Coronary artery (tissue), 2 donors: ENCODE measurements around the gene PKNOX2.

Experiments
- DNase-seq: peaks from one replicate; pipeline ENCODE4 v3.0.0-alpha.2; 2017; ENCODE audit warnings: low spot score
- H3K27ac ChIP-seq, 2 donors: fragments of 200-600 bp; sonication (generic); one replicate each; pipeline ENCODE4 v1.5.1; 2016 to 2019
- H3K4me3 ChIP-seq: fragments of 200-600 bp; sonication (generic); 2 replicates; pipeline ENCODE4 v1.5.1; 2016; ENCODE audit warnings: mild to moderate bottlenecking, moderate library complexity
- CTCF ChIP-seq: fragments of 200-600 bp; sonication (generic); IDR thresholded peaks from one replicate; pipeline ENCODE4 v1.5.1; 2019; ENCODE audit warnings: antibody characterized with exemption

The PKNOX2 gene

GRCh38 chr11:125381499-125382044, 217.0 kb downstream of the PKNOX2 start:
- H3K4me3 ChIP-seq: no peak overlapping the region
- DNase-seq: no peak
- TF ChIP-seq CTCF: no peak
- H3K27ac ChIP-seq: no peak overlapping the region

- H3K4me3 ChIP-seq: no peak overlapping the region
- H3K27ac ChIP-seq: no peak overlapping the region
- TF ChIP-seq CTCF: no peak
- DNase-seq: no peak
These were observed 217.8 kb downstream of the PKNOX2 start for GRCh38 chr11:125382314-125382791.

GRCh38 chr11:125382822-125383221, 218.3 kb downstream of the PKNOX2 start:
- Histone ChIP-seq H3K27ac (no peak overlapping the region), H3K4me3 (no peak overlapping the region)
- DNase-seq: no peak
- no peak for TF ChIP-seq CTCF

GRCh38 chr11:125384825-125385224, 220.3 kb downstream of the PKNOX2 start:
- DNase-seq: no peak
- H3K27ac ChIP-seq: no peak overlapping the region
- TF ChIP-seq CTCF: no peak
- H3K4me3 ChIP-seq: no peak overlapping the region

- no peak for TF ChIP-seq CTCF
- Histone ChIP-seq H3K4me3 (no peak overlapping the region), H3K27ac (no peak overlapping the region)
- DNase-seq: no peak
These were observed 223.3 kb downstream of the PKNOX2 start for GRCh38 chr11:125387901-125388300.

GRCh38 chr11:125388611-125389010, 224.1 kb downstream of the PKNOX2 start:
- no peak overlapping the region for H3K4me3 ChIP-seq

More at GRCh38 chr11:125388611-125389010, 224.1 kb downstream of the PKNOX2 start:
- no peak for TF ChIP-seq CTCF
- DNase-seq: no peak
- no peak overlapping the region for H3K27ac ChIP-seq
